HG02571 (cell line): ENCODE measurements around the gene SGCD.

Experiments
- ATAC-seq: cut with Tn5 transposase; IDR thresholded peaks from one replicate; pipeline ENCODE4 v1.9.1; 2021; ENCODE audit warnings: mild to moderate bottlenecking, moderate library complexity; ENCODE audit not compliant: unreplicated experiment

Gene SGCD

DNA sequence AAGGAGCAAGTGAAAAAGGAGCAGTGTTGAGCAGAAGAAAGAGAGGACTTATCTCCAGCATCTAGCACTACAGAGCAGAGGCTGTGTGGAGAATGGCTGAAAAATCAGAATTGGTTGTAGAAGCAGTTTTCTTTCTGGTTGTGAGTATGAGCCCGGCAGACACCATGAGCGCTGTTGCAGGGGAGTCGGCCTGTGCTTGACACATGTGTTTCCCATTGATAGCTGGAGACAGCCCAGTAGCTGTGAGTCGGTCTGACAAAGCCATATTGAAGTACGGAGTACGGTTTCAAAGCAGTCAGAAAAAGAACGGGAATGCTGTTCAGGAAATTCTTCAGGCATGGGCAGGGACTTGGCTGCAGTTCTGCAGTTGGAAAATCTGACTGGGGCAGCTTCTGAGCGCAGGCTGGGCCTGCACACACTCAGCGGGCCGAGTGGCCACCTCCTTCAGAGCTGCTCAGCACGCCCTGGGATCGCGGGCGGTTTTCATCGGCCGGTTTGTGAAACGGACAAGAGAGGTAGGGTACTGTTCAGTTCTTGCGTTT lies at the start of gene SGCD:
SGCD (plus strand) TSS at position 447 of the 542 bp plus-strand sequence.
- ATAC-seq, result no peak

DNA sequence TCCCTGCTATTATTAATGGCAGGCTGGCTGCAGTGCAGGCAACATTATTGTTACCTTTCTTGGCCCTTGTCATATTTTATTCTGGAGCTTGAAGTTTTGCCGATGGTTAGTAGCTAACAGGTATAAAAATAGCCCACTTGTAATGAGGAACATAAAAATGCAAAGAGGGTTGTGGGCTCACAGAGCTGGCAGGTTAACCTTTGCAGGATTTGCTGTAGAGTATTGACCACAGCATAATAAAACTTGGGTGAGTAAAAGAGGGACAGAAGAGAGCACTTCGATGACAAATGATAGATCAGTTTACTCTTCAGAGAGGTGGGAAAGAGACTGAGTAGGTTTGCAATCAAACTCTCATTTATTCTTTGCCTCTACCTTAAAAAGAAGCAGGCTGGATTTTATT lies 49.7 kb upstream of the SGCD start:
- no peak for ATAC-seq

DNA sequence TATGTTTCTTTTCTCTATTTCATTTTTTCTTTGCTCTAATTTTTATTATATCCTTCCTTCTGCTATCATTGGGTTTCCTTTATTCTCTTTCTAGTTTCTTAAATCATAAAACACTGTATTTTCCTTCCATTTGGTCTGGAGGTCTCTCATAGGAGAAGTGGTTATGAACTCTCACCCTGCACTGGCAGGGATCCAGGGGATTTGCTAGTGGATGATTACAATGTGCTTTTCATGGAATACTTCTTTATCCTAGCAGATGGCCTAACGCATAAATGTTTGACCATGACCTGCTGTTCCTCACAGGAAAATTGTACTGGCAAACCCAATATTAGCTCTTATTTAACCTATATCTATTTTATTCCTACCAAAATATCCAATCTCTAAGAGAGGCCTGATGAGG lies 31.5 kb upstream of the SGCD start:
- ATAC-seq, result no peak

DNA sequence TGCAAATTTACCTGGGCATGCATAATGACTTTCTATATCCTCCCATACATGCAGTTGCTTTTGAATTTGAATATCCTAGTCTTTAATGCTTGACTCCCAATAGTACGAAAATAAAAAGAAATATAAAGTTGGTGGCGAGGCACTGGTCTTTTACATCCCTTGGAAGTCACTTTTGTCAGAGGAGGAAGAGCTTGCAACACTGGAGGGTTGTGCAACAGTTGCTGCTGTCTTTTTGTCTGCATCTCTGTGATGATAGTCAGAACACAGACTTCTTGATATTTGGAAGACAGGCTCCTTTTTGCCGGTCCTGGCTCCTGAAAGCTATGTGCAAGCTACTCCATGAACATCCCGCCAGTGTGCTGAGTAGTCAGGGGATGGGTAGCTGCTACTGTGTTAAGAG lies 16.8 kb upstream of the SGCD start:
- ATAC-seq, result no peak

DNA sequence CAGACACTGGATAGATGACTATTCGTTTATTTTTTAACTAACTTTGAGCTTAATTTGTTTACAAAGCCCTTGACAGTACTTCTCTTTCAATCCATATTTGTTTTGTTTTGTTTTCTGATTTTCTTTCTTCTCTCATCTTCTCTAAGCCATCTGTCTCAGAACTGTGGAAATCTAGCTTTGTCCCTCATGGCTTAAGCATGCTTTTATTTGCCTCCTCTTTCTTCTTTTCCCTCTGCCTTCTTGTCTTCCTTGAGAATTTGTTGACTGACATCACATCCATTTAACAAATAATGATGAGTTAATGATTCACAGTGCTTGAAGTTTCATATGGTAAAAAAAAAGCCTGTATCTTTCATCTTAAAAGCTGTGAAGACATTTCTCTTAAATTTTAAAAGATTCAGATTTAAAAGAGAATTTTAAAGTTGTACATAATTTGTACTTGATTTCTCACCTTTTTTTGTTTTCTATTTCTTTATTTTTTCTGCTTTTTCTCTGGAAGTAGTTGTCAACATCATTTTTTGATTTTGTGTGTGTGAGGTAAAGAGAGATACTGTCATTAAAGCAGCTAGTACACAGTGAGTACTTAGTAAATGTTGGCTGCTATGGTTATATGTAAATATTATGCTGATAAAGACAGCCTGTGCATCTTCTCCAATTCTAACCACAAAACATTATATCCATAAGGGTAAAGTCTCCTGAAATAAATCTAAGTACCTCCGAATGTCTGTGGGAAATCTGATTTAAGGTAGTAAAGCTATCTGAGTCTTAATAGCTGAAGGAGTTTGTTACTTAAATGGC lies 13.9 kb upstream of the SGCD start:
- no peak for ATAC-seq

DNA sequence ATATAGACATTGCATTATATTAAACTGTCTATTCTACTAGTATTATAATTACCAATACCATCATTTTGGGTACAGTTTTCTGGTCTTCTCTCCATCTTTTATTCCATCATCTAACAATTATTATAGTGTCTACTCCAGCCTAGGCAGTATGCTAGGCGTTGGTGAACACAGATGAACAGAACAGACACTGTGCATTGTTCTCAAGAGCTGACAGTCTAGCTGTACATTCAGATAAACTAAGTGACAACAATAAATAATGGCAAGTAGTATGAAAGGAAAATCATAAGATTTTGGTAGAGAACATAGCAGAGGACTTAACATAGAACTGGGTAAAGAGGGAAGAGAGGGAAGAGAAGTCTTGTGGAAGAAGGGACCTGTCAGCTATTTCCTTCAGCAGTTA lies 12.5 kb upstream of the SGCD start:
- no peak for ATAC-seq

DNA sequence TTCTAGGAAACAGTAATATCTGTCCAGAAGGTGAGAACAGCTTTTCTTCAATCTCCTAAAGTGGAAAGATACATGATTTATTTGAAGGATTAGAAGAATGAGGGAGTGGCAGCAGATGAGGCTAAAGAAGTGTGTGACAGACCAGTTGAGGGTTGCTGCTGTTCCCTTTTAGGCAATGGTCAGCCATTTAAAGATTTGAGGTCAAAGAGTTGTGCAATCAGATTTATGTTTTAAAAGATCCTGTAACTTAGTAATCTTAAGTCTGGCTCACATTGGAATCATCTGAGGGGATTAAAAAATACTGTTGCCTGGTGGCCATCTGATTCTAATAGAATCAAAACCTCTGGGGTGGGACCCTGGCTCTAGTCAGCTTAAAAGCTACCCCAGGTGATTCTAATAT lies 4.3 kb upstream of the SGCD start:
- no peak for ATAC-seq

DNA sequence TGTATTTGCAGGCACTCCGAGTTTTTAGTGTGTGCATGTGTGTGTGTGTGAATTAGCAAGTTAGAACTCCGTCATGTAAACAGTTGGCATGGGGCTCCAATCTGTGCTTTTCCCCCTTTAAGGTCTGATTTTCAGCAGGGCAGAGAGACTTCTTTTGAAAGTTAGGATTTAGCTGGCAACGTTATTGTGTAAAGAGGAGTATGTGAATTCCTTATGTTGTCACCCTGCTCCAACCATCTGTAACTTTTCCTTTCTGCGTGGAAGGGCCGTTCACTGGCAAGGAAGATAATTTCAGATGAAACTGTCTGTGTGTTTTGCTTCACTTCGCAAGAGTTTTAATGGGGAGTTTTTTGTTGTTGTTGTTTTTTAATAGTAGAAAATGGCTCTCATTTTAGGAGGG lies 332 bp downstream of the SGCD start:
- no peak for ATAC-seq

DNA sequence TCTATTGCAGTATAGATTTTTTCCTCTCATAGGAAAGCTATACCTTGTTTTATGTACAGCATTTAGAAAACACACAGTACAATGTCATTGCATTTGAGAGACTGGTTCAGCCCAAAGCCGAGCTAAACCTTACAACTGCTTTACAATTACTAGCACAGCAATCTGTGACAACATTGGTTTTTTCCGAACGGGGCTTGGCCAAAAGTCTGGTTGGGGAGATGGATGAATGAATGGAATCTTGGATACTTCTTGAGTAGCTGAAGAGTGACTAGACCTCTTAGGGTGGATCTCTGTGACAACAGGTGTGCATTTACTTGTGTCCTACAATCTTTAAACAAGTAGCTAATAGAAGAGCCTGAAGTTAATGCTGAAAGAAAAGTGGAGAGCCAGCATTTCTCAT lies 1.2 kb downstream of the SGCD start:
- no peak for ATAC-seq

DNA sequence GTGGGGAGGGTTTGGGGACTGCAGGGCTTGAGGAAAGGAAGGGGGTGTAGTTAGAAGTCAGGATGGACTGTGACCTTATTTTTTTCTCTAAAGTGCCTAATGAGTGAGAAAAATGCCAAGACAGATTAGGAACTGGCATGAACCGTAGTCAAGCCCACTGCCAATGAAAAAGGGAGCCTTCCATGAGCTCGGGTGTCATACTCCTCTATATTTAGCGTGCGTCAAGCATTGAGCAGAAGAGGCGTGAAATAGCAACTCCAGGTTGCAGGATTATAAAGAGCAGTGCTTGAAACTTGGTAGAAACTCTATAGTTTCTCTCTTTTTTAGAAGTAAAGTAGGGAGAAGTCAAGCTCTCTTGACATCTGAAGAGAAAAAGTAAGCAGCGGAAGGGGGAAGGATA lies 1.8 kb downstream of the SGCD start:
- no peak for ATAC-seq

DNA sequence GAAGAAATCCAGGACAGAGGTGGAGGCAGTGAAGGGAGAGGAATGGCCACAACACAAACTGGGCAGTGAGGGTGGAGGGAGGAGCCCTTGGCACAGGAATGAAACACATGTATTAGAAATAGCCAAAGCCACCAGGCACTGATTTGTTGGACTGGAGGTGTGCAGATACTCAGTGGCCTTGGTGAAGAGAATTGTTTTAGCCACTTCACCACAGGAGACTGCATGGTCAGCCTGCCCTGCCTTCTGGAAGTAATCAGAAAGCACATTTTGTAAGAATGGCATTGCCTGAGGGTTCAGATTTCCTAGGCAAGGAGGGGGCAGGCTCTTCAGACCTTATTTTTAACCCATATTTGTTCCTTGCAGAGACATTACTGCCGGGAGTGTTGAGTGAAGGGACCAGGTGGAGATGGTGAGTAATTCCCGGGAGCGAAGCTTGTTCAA lies 2.2 kb downstream of the SGCD start:
- ATAC-seq, result no peak

DNA sequence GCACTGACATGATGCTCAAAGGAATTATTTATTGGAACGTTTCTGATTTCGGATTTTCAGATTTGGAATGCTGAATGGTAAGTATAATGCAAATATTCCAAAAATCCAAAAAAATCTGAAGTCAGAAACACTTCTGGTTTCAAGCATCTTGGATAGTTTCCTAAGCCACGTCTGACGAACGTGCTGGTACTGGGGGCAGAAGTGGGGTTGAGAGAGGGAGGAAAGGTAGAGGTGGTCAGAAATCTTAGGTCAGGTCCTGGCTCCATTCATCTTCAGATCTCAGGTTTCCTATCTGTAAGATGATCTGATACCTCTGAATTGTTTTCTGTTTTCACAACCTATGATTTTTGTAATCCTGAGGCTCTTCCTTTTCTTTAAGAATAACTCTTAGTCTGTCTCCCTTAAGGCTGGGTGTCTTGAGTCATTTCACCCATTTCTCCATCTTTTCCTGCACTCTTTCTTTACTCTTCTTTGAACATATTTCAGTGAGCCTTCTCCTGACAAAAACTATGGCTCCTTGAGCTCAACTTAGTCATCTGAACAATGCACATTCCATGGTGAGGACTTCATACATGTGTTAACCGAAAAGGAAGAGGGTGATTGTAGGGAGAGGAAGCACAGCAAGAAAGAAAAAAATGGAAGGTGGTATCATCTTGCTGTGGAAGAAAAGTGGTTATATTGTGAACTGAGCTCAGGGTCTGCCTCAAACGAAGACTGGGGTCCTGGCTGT lies 3.3 kb downstream of the SGCD start:
- ATAC-seq, result no peak

DNA sequence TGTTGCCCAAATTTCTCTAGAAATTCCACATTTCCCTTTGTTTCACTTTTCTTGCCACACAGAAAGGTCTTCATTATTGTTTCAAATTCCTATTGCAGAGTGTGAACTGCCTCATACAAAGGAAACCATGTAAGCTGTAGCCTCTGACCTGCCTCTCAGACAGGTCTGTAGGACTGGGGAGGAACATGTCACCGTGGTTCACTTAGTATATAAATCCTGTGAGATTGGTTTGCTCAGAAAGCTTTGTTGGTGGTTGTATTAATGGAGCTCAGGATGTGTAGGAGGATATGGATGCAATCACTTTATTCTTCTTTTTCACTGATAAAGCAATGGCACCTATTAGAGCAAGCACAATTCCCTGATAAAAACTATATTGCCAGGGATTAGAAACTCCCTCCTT lies 4.2 kb downstream of the SGCD start:
- no peak for ATAC-seq

DNA sequence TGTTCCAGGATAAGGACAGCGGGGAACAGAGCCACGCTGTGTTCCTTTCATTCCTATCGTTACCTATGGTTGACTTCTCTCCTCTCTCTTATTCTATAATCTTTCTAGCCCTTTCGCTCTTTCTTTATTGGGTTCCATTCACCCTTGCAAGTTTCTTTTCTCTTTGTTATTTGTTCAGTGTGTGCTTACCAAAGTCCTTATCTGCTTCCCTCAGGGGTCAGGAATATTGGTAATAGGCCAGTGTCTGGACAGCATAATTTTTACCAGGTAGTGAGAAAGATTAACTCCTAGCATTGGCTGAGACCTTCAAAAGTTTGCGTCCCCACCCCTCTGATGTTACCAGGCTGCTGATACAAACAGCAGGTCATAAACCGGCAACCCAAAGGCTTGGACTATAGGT lies 4.9 kb downstream of the SGCD start:
- ATAC-seq, result no peak

DNA sequence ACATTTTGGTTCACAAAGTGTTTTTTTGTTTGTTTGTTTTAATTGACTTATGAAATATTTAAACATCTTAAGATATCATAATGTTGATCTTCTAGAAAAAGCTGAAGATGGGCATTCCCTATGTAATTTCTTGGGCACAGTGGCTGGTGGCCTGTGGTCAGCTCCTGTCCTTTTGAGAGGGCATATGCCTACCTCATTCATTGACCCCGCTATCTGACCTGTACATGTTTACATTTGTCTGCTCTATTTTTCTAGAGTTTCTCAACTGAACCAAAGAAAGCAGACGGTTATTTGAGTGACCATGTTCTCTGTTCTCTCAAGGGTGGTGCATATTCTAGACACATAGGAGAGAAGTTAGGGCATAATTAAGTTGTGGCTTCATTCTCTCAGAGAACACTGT lies 5.3 kb downstream of the SGCD start:
- ATAC-seq, result no peak

DNA sequence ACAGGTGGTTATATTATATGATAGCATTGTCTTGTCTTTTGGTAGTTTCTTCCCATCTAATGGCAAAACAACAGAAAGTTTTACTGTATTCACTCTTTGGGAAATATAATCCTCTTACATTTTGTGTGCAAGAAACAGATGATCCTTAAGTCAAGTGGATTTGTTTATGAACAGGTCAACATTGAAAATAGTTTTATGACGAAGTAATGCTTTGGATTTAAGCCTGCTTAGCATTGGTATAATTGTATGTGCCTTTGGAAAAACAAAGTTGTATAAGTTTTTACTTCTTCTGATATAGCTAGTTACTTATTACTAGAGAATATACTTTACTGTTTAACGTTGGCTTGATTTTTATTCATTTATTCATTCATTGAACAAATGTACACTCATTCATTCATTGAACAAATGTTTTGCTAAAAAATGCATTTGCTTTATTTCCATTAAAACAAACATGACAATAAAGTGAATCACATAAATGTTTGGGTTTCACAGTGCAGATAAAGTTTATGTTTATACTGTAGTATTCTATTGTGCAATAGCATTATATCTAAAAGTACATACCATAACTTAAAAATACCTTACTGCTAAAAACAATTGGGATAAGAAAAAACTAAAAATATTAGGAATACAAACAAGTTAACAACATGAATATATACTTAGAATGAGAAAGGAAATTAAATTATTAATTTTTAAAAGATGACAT lies 12.3 kb downstream of the SGCD start:
- no peak for ATAC-seq

DNA sequence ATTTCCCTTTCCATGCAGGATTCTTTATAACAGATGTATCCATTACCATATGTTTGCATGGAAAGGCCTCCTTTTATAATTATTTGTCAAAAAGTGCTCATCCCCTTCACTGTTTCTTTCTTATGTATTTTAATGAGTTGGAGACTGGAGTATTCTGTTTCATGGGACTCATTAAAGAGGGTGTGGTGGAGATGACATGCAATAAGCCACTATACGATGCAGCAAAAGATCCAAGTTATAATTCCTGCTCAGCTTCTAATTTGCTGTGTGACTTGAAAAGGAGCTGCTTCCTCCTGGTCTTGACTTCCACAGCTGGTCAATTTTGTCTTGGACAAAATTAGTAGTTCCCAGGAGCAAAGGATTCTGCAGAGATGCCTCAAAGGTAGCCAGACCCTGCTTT lies 13.9 kb downstream of the SGCD start:
- ATAC-seq, result no peak

DNA sequence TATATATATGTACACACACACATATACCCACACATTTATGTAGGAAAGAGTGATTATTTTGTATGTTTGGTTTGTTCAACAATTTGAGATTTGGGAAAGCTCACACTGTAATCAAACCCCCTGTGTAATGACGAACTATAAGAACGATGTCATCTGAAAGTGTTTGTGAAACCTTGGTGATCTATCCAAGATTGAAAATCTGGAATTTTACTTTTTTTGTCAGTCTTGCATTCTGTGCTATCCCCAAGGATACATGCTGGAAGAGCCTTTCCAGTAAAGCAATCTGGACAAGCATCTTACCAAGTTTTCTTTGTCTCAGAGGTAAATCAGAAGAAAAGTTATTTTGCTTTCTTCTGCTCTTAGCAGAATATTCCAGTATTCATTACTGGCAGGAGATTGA lies 23.3 kb downstream of the SGCD start:
- no peak for ATAC-seq

DNA sequence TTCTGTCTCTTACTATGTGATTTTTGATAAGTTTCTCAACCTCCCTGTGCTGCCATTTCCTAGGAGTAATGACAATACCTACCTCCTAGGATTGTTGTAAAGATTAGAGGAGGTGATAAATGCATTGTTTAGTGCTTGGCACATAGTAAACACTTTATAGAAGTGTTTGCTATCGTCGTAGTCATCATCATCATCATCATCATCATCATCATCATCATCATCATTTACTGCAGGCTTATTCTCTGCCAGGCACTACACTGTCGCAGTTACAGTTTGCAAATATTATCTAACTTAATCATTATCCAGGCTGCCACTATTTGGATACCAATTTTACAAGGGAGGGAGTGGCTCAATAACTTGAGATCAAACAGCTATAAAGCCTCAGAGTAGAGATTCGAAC lies 24.5 kb downstream of the SGCD start:
- ATAC-seq, result no peak

DNA sequence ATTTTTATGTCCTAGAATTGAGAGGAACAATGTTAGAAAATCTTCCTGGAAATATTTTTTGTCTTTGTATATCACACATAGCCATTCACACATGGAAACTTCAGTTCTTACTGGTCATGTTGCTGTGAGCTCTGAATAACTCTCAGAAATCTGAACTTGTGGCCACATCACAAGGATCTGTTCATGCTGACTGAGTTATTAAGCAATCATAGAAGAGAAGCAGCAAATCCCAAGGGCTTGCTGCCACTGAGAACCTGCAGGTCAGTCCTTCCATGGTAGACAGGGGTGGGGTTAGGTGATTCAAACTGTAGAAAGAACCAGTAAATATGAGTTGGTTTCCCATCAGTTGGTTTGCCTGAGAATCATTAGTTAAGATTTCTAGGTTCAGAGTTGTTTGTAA lies 27.6 kb downstream of the SGCD start:
- no peak for ATAC-seq

DNA sequence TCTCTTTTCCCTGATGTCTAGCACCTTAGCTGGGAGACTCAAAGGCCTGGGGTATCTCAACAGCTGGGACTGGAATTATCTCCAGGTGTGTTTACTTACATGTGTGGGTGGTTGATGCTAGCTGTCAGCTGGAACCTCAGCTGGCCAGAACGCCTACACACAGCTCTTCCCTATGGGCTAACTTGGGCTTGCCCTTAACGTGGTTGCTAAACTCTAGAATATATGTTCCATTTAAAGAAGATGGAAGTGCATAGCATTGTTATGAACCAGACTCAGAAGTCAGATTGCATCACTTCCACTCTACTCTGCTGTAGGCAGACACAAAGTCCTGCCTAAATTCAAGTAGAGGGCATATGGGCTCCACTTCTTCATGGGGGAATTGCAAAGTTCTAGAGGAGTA lies 29.3 kb downstream of the SGCD start:
- ATAC-seq, result peak; percentile 61

DNA sequence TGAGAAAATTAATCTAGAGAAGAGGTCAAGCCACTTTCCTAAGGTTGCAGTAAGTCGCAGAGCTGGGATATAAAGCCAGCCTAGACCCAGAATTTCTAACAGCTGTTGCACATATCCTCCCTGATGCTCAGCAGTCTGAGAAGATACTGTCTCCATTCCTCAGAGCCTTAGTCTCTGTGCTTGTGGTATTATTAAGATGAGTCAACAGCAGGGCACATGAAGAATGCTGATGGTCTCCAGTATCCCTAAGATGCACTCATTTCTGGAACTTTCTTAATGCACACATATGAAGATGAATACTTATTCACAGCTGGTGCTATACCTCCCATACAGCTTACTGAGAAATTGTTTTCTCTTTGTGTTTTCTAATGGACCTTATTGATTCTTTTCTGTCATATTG lies 32.5 kb downstream of the SGCD start:
- no peak for ATAC-seq
